Measurements from ENCODE around the gene ABCC5. TPM values are rescaled to one million over a fixed set of nuclear protein-coding genes. Genes with fewer than 3 reads are reported as not detected.

The ABCC5 gene
- total RNA-seq, 2 donors from 2014 or later, result 20.8 to 26.2 TPM

GRCh38 chr3:183954875-183955274, 62.8 kb downstream of the ABCC5 start:
- Histone ChIP-seq H3K9me3 (no peaks in the 10 kb centered on the region), H3K36me3 (peaks cover 29% of the 10 kb centered on the region), H3K27ac (no peak overlapping the region), H3K27me3 (replicated peaks; ENCODE audit: insufficient read depth) (no peaks in the 10 kb centered on the region), H3K4me1 (ENCODE audit: control insufficient read depth in 1 of 2, low read depth in 2 of 2) (no peaks in the 10 kb centered on the region), H3K4me3 (no peak overlapping the region)
- no peak for ATAC-seq (ENCODE audit: insufficient number of reproducible peaks, low FRiP score, low read depth)
- TF ChIP-seq, protein P1, sequence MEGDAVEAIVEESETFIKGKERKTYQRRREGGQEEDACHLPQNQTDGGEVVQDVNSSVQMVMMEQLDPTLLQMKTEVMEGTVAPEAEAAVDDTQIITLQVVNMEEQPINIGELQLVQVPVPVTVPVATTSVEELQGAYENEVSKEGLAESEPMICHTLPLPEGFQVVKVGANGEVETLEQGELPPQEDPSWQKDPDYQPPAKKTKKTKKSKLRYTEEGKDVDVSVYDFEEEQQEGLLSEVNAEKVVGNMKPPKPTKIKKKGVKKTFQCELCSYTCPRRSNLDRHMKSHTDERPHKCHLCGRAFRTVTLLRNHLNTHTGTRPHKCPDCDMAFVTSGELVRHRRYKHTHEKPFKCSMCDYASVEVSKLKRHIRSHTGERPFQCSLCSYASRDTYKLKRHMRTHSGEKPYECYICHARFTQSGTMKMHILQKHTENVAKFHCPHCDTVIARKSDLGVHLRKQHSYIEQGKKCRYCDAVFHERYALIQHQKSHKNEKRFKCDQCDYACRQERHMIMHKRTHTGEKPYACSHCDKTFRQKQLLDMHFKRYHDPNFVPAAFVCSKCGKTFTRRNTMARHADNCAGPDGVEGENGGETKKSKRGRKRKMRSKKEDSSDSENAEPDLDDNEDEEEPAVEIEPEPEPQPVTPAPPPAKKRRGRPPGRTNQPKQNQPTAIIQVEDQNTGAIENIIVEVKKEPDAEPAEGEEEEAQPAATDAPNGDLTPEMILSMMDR (IDR thresholded peaks at IDR 0.05), result no peak
- no peak for DNase-seq (ENCODE audit: low spot score)

DNA sequence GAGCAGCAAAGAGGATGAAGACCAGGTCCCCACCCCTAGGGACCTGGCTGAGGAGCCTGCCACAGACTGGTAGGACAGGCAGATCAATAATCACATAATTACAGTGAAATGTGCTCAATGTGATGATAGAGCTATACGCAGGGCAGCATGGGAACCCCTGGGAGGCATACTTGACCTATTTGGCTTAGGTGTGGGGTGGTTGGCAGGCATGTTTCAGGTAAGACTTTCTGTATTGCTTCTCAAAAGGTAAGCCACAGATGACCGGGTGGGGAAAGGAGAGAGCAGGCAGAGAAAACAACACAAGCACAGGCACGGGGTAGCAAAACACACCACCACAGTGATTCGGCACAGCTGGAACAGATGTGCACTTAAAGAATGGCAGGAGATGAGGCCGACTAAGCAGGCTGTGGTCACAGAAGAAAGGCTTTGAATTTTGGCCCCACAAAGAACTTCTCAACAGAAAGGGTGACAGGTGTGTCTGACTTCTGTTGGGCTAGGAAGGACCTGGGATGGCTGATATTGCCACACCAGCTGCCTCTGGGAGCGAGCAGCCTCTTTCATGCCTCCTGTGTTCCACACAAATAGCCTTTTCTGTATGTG, 64.1 kb downstream of the ABCC5 start:
- Histone ChIP-seq H3K4me1 (ENCODE audit: control insufficient read depth in 1 of 2, low read depth in 2 of 2) (no peaks in the 10 kb centered on the region), H3K4me3 (no peak overlapping the region), H3K36me3 (peaks cover 32% of the 10 kb centered on the region), H3K27me3 (replicated peaks; ENCODE audit: insufficient read depth) (no peaks in the 10 kb centered on the region), H3K9me3 (no peaks in the 10 kb centered on the region), H3K27ac (no peak overlapping the region)
- no peak for DNase-seq (ENCODE audit: low spot score)
- no peak for ATAC-seq (ENCODE audit: insufficient number of reproducible peaks, low FRiP score, low read depth)
- TF ChIP-seq, protein P1 (IDR thresholded peaks at IDR 0.05), result no peak

DNA sequence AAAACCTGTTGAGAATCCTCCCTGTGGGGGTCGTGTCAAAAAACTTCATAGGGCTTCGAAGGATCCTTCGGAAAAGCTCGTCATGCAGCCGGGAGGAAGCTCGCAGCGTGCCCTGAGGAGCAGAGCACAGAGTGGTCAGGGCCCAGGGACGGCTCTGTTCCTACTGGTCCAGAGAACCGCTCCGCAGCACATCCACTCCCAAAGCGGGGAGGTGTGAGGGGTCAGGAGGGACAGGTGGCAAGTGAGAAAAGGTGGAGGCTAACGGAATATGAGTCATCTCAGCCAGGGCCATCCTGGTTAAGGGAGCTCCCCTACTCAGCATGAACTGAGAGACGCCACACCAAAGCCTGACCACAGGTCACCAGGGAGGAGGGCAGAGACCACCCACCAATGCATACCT, 66.2 kb downstream of the ABCC5 start:
- DNase-seq (ENCODE audit: low spot score), result no peak
- TF ChIP-seq, protein P1 (IDR thresholded peaks at IDR 0.05), result no peak

GRCh38 chr3:183949690-183950089, 68.0 kb downstream of the ABCC5 start:
- H3K36me3 ChIP-seq, result peaks cover 44% of the 10 kb centered on the region
- no peak overlapping the region for H3K27ac ChIP-seq
- no peaks in the 10 kb centered on the region for H3K9me3 ChIP-seq
- H3K27me3 ChIP-seq (replicated peaks; ENCODE audit: insufficient read depth), result no peaks in the 10 kb centered on the region
- no peaks in the 10 kb centered on the region for H3K4me1 ChIP-seq (ENCODE audit: control insufficient read depth in 1 of 2, low read depth in 2 of 2)
- H3K4me3 ChIP-seq, result no peak overlapping the region
- TF ChIP-seq, protein P1 (IDR thresholded peaks at IDR 0.05), result no peak
- ATAC-seq (ENCODE audit: insufficient number of reproducible peaks, low FRiP score, low read depth), result no peak
- no peak for DNase-seq (ENCODE audit: low spot score)

More for the DNA sequence above, 66.2 kb downstream of the ABCC5 start:
- H3K36me3 ChIP-seq, result peaks cover 33% of the 10 kb centered on the region
- H3K9me3 ChIP-seq, result no peaks in the 10 kb centered on the region
- H3K27me3 ChIP-seq (replicated peaks; ENCODE audit: insufficient read depth), result no peaks in the 10 kb centered on the region
- no peak overlapping the region for H3K4me3 ChIP-seq
- ATAC-seq (ENCODE audit: insufficient number of reproducible peaks, low FRiP score, low read depth), result no peak
- H3K27ac ChIP-seq, result no peak overlapping the region
- H3K4me1 ChIP-seq (ENCODE audit: control insufficient read depth in 1 of 2, low read depth in 2 of 2), result no peaks in the 10 kb centered on the region

DNA sequence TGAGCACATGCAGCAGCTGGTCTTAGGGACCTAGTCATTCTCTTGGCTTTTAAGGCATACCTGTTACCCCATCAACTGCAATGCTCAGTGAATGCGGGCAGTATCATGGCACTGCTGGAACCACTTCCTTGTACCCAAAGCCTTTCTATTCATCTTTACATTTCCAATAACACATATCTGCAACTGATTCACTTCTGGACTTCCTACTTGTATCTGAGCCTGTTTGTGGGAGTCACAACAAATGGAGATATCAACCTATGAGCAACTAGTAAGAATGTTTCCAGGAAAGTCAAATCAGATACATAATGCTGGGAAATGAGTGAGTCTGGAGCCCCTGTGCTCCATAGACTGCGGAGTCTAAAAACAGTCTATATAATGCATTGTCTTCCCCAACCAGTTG, 71.6 kb downstream of the ABCC5 start:
- DNase-seq (ENCODE audit: low spot score) (no peak), ATAC-seq (ENCODE audit: insufficient number of reproducible peaks, low FRiP score, low read depth) (no peak)
- Histone ChIP-seq H3K36me3 (peaks cover 29% of the 10 kb centered on the region), H3K27me3 (replicated peaks; ENCODE audit: insufficient read depth) (no peaks in the 10 kb centered on the region), H3K9me3 (no peaks in the 10 kb centered on the region), H3K4me1 (ENCODE audit: control insufficient read depth in 1 of 2, low read depth in 2 of 2) (no peaks in the 10 kb centered on the region), H3K4me3 (no peak overlapping the region), H3K27ac (no peak overlapping the region)
- TF ChIP-seq, protein P1 (IDR thresholded peaks at IDR 0.05), result no peak
